Measurements from ENCODE around the gene C17orf58. TPM values are rescaled to one million over a fixed set of nuclear protein-coding genes. Genes with fewer than 3 reads are reported as not detected.
A peak's percentile ranks its signal among the peaks of the same experiment; 100 is the strongest.
"Not testable (repeated sequence)": the region's sequence is repeated elsewhere in the genome, so short reads cannot be mapped to it uniquely, and the experiment has no call there.

C17orf58 gene
- total RNA-seq, 2 donors from 2014 or later = 0.37 to 0.55 TPM

GRCh38 chr17:67994817-67995569 is 1.3 kb downstream of the C17orf58 start:
- peaks cover 14% of the 10 kb centered on the region for H3K27me3 Mint-ChIP-seq
- H3K4me3 Mint-ChIP-seq = peak overlapping the region; percentile 96
- H3K9me3 ChIP-seq (ENCODE audit: control insufficient read depth, low read length, poor library complexity, severe bottlenecking) = no peaks in the 10 kb centered on the region
- ATAC-seq = no peak
- peaks cover 30% of the 10 kb centered on the region for H3K4me1 Mint-ChIP-seq
- peak overlapping the region; percentile 69 for H3K27ac Mint-ChIP-seq
- H3K36me3 Mint-ChIP-seq (ENCODE audit: low read depth) = peaks cover 3% of the 10 kb centered on the region
- DNase-seq = no peak

- no peak for ATAC-seq
Measured at GRCh38 chr17:67993998-67994361, 2.3 kb downstream of the C17orf58 start.

GRCh38 chr17:67993153-67993997 is 2.9 kb downstream of the C17orf58 start:
- peak; percentile 77 for ATAC-seq
- H3K27ac Mint-ChIP-seq = peak overlapping the region; percentile 59

More at GRCh38 chr17:67993998-67994361, 2.3 kb downstream of the C17orf58 start:
- Mint-ChIP-seq H3K27ac (no peak overlapping the region), H3K36me3 (ENCODE audit: low read depth) (peaks cover 3% of the 10 kb centered on the region), H3K27me3 (peaks cover 14% of the 10 kb centered on the region), H3K4me3 (peak overlapping the region; percentile 96), H3K4me1 (peaks cover 30% of the 10 kb centered on the region)
- DNase-seq = no peak
- no peaks in the 10 kb centered on the region for H3K9me3 ChIP-seq (ENCODE audit: control insufficient read depth, low read length, poor library complexity, severe bottlenecking)

GRCh38 chr17:67992548-67993152 is 3.6 kb downstream of the C17orf58 start:
- DNase-seq (no peak), ATAC-seq (peak; percentile 32)
- Mint-ChIP-seq H3K4me3 (peak overlapping the region; percentile 94), H3K4me1 (peaks cover 30% of the 10 kb centered on the region), H3K27ac (peak overlapping the region; percentile 59), H3K36me3 (ENCODE audit: low read depth) (peaks cover 3% of the 10 kb centered on the region), H3K27me3 (peaks cover 14% of the 10 kb centered on the region)
- H3K9me3 ChIP-seq (ENCODE audit: control insufficient read depth, low read length, poor library complexity, severe bottlenecking) = no peaks in the 10 kb centered on the region

More at GRCh38 chr17:67993153-67993997, 2.9 kb downstream of the C17orf58 start:
- peak; percentile 55 to 57 (median 56) for DNase-seq
- Mint-ChIP-seq H3K4me3 (peak overlapping the region; percentile 96), H3K36me3 (ENCODE audit: low read depth) (peaks cover 3% of the 10 kb centered on the region), H3K27me3 (peaks cover 14% of the 10 kb centered on the region), H3K4me1 (peaks cover 30% of the 10 kb centered on the region)
- no peaks in the 10 kb centered on the region for H3K9me3 ChIP-seq (ENCODE audit: control insufficient read depth, low read length, poor library complexity, severe bottlenecking)

GRCh38 chr17:67990909-67991308 is 5.4 kb downstream of the C17orf58 start:
- peaks cover 10% of the 10 kb centered on the region for H3K27me3 Mint-ChIP-seq
- ATAC-seq (no peak), DNase-seq (no peak)
- H3K9me3 ChIP-seq (ENCODE audit: control insufficient read depth, low read length, poor library complexity, severe bottlenecking) = no peaks in the 10 kb centered on the region
- peaks cover 23% of the 10 kb centered on the region for H3K4me1 Mint-ChIP-seq
- no peak overlapping the region for H3K4me3 Mint-ChIP-seq
- H3K36me3 Mint-ChIP-seq (ENCODE audit: low read depth) = peaks cover 1% of the 10 kb centered on the region
- no peak overlapping the region for H3K27ac Mint-ChIP-seq

GRCh38 chr17:67983383-67983688 is 12.9 kb downstream of the C17orf58 start:
- DNase-seq = no peak
- H3K27me3 Mint-ChIP-seq = no peaks in the 10 kb centered on the region
- no peaks in the 10 kb centered on the region for H3K36me3 Mint-ChIP-seq (ENCODE audit: low read depth)
- no peaks in the 10 kb centered on the region for H3K9me3 ChIP-seq (ENCODE audit: control insufficient read depth, low read length, poor library complexity, severe bottlenecking)
- no peak overlapping the region for H3K27ac Mint-ChIP-seq
- H3K4me3 Mint-ChIP-seq = no peak overlapping the region
- H3K4me1 Mint-ChIP-seq = no peaks in the 10 kb centered on the region
- no peak for ATAC-seq

GRCh38 chr17:67982686-67983382 is 13.4 kb downstream of the C17orf58 start:
- H3K27me3 Mint-ChIP-seq = no peaks in the 10 kb centered on the region
- no peak for ATAC-seq
- H3K36me3 Mint-ChIP-seq (ENCODE audit: low read depth) = no peaks in the 10 kb centered on the region
- DNase-seq = no peak
- H3K27ac Mint-ChIP-seq = no peak overlapping the region
- H3K9me3 ChIP-seq (ENCODE audit: control insufficient read depth, low read length, poor library complexity, severe bottlenecking) = no peaks in the 10 kb centered on the region
- H3K4me3 Mint-ChIP-seq = no peak overlapping the region
- H3K4me1 Mint-ChIP-seq = no peaks in the 10 kb centered on the region

GRCh38 chr17:67982034-67982640 is 14.1 kb downstream of the C17orf58 start:
- ATAC-seq = no peak
- Mint-ChIP-seq H3K36me3 (ENCODE audit: low read depth) (no peaks in the 10 kb centered on the region), H3K4me1 (no peaks in the 10 kb centered on the region), H3K27ac (no peak overlapping the region), H3K4me3 (no peak overlapping the region), H3K27me3 (no peaks in the 10 kb centered on the region)
- H3K9me3 ChIP-seq (ENCODE audit: control insufficient read depth, low read length, poor library complexity, severe bottlenecking) = no peaks in the 10 kb centered on the region
- no peak for DNase-seq

GRCh38 chr17:67980883-67981282 is 15.4 kb downstream of the C17orf58 start:
- not testable (repeated sequence) for H3K27ac Mint-ChIP-seq; H3K9me3 ChIP-seq (ENCODE audit: control insufficient read depth, low read length, poor library complexity, severe bottlenecking); H3K4me1 Mint-ChIP-seq; H3K27me3 Mint-ChIP-seq; H3K4me3 Mint-ChIP-seq; DNase-seq; H3K36me3 Mint-ChIP-seq (ENCODE audit: low read depth); ATAC-seq

GRCh38 chr17:67980456-67980855 is 15.8 kb downstream of the C17orf58 start:
- H3K4me1 Mint-ChIP-seq = no peaks in the 10 kb centered on the region
- ATAC-seq = no peak
- no peak for DNase-seq
- H3K4me3 Mint-ChIP-seq = no peak overlapping the region
- no peaks in the 10 kb centered on the region for H3K27me3 Mint-ChIP-seq
- H3K36me3 Mint-ChIP-seq (ENCODE audit: low read depth) = no peaks in the 10 kb centered on the region
- H3K27ac Mint-ChIP-seq = peak overlapping the region; percentile 60
- no peaks in the 10 kb centered on the region for H3K9me3 ChIP-seq (ENCODE audit: control insufficient read depth, low read length, poor library complexity, severe bottlenecking)

- H3K4me3 Mint-ChIP-seq = not testable (repeated sequence)
Measured at GRCh38 chr17:67976306-67976705, 20.0 kb downstream of the C17orf58 start.

GRCh38 chr17:67974598-67975066 is 21.6 kb downstream of the C17orf58 start:
- Mint-ChIP-seq H3K27ac (no peak overlapping the region), H3K4me3 (peak overlapping the region; percentile 36), H3K36me3 (ENCODE audit: low read depth) (no peaks in the 10 kb centered on the region), H3K27me3 (no peaks in the 10 kb centered on the region), H3K4me1 (no peaks in the 10 kb centered on the region)
- no peaks in the 10 kb centered on the region for H3K9me3 ChIP-seq (ENCODE audit: control insufficient read depth, low read length, poor library complexity, severe bottlenecking)
- no peak for ATAC-seq
- DNase-seq = no peak

More at GRCh38 chr17:67976306-67976705, 20.0 kb downstream of the C17orf58 start:
- not testable (repeated sequence) for DNase-seq; H3K4me1 Mint-ChIP-seq; H3K27ac Mint-ChIP-seq; H3K36me3 Mint-ChIP-seq (ENCODE audit: low read depth); ATAC-seq; H3K9me3 ChIP-seq (ENCODE audit: control insufficient read depth, low read length, poor library complexity, severe bottlenecking); H3K27me3 Mint-ChIP-seq

All from T-helper 17 cell (primary cell).